HG02571 (cell line): ENCODE results near the gene DEPP1.

Experiments used
- ATAC-seq: cut with Tn5 transposase; IDR thresholded peaks from one replicate; pipeline ENCODE4 v1.9.1; 2021; ENCODE audit warnings: mild to moderate bottlenecking, moderate library complexity; ENCODE audit not compliant: unreplicated experiment

DEPP1 gene

GRCh38 chr10:44993922-44994751 lies 15.5 kb upstream of the DEPP1 start:
- ATAC-seq, result no peak

GRCh38 chr10:44993226-44993921 lies 14.8 kb upstream of the DEPP1 start:
- ATAC-seq, result no peak

GRCh38 chr10:44992732-44993225 lies 14.2 kb upstream of the DEPP1 start:
- ATAC-seq, result no peak

GRCh38 chr10:44992070-44992731 lies 13.6 kb upstream of the DEPP1 start:
- no peak for ATAC-seq

GRCh38 chr10:44991571-44991970 lies 13.0 kb upstream of the DEPP1 start:
- ATAC-seq, result no peak

- no peak for ATAC-seq
These were observed 12.4 kb upstream of the DEPP1 start for GRCh38 chr10:44990965-44991364.

- ATAC-seq, result no peak
These were observed 11.7 kb upstream of the DEPP1 start for GRCh38 chr10:44990302-44990655.

GRCh38 chr10:44989597-44990301 lies 11.1 kb upstream of the DEPP1 start:
- ATAC-seq, result no peak

- ATAC-seq, result no peak
These were observed 10.5 kb upstream of the DEPP1 start for GRCh38 chr10:44988957-44989585.

- ATAC-seq, result no peak
These were observed 8.1 kb upstream of the DEPP1 start for GRCh38 chr10:44986670-44987069.

GRCh38 chr10:44986179-44986578 lies 7.6 kb upstream of the DEPP1 start:
- no peak for ATAC-seq

GRCh38 chr10:44985175-44985681 lies 6.6 kb upstream of the DEPP1 start:
- ATAC-seq, result no peak

GRCh38 chr10:44984671-44985101 lies 6.1 kb upstream of the DEPP1 start:
- ATAC-seq, result no peak

GRCh38 chr10:44983895-44984278 lies 5.3 kb upstream of the DEPP1 start:
- ATAC-seq, result no peak

GRCh38 chr10:44983066-44983894 lies 4.7 kb upstream of the DEPP1 start:
- no peak for ATAC-seq

- no peak for ATAC-seq
These were observed 3.9 kb upstream of the DEPP1 start for GRCh38 chr10:44982496-44982895.

GRCh38 chr10:44982114-44982460 lies 3.5 kb upstream of the DEPP1 start:
- ATAC-seq, result no peak

- ATAC-seq, result peak; percentile 41
These were observed 2.8 kb upstream of the DEPP1 start for GRCh38 chr10:44981172-44982113.
